ENCODE results near the gene PJA1. TPM values are rescaled to one million over a fixed set of nuclear protein-coding genes. Genes with fewer than 3 reads are reported as not detected.

PJA1 gene
- total RNA-seq, 2 donors from 2014 or later = 32.0 to 32.6 TPM

- WGBS, 2 experiments (ENCODE audit: insufficient coverage in 1 of 2, insufficient read length in 1 of 2) = 86 to 100% methylated on average over 2 to 5 of the region's 6 CpGs
- DNase-seq = peak; percentile 35
- H3K27ac ChIP-seq (ENCODE audit: low read depth, low read length) = peak overlapping the region; percentile 57
- Mint-ChIP-seq H3K27ac (no peak overlapping the region), H3K36me3 (ENCODE audit: low read depth) (no peaks in the 10 kb centered on the region), H3K9me3 (peaks cover 43% of the 10 kb centered on the region), H3K27me3 (ENCODE audit: insufficient read depth) (no peaks in the 10 kb centered on the region), H3K4me3 (no peak overlapping the region), H3K4me1 (peaks cover 33% of the 10 kb centered on the region)
- no peaks in the 10 kb centered on the region for H3K9me3 ChIP-seq (ENCODE audit: control insufficient read depth, low read length)
- TF ChIP-seq CTCF (conservative IDR thresholded peaks at IDR 0.05) = no peak
- H3K27me3 ChIP-seq (ENCODE audit: control insufficient read depth, insufficient read depth, low read length, poor library complexity, severe bottlenecking) = no peaks in the 10 kb centered on the region
- no peak overlapping the region for H3K4me3 ChIP-seq (ENCODE audit: low read length)
- no peaks in the 10 kb centered on the region for H3K4me1 ChIP-seq (ENCODE audit: control insufficient read depth, insufficient read depth, low read length)
- H3K9ac ChIP-seq (ENCODE audit: extremely low read depth, low read length, poor library complexity, severe bottlenecking) = no peak overlapping the region
- no peaks in the 10 kb centered on the region for H3K36me3 ChIP-seq (ENCODE audit: control insufficient read depth, insufficient read depth, low read length)
These were observed 11.2 kb downstream of the PJA1 start for GRCh38 chrX:69154051-69154450.

- Histone ChIP-seq H3K4me3 (ENCODE audit: low read length) (no peak overlapping the region), H3K27ac (ENCODE audit: low read depth, low read length) (peak overlapping the region; percentile 81), H3K36me3 (ENCODE audit: control insufficient read depth, insufficient read depth, low read length) (no peaks in the 10 kb centered on the region), H3K27me3 (ENCODE audit: control insufficient read depth, insufficient read depth, low read length, poor library complexity, severe bottlenecking) (no peaks in the 10 kb centered on the region), H3K9ac (ENCODE audit: extremely low read depth, low read length, poor library complexity, severe bottlenecking) (no peak overlapping the region), H3K4me1 (ENCODE audit: control insufficient read depth, insufficient read depth, low read length) (no peaks in the 10 kb centered on the region), H3K9me3 (ENCODE audit: control insufficient read depth, low read length) (no peaks in the 10 kb centered on the region)
- WGBS, 2 experiments (ENCODE audit: insufficient coverage in 1 of 2, insufficient read length in 1 of 2) = 0 to 72% methylated on average over 1 to 8 of the region's 8 CpGs
- peak; percentile 91 for DNase-seq
- Mint-ChIP-seq H3K27ac (peak overlapping the region; percentile 82), H3K27me3 (ENCODE audit: insufficient read depth) (no peaks in the 10 kb centered on the region), H3K36me3 (ENCODE audit: low read depth) (no peaks in the 10 kb centered on the region), H3K4me1 (peaks cover 33% of the 10 kb centered on the region), H3K9me3 (peaks cover 43% of the 10 kb centered on the region), H3K4me3 (no peak overlapping the region)
- no peak for TF ChIP-seq CTCF (conservative IDR thresholded peaks at IDR 0.05)
These were observed 12.1 kb downstream of the PJA1 start for GRCh38 chrX:69153060-69153730.

- H3K4me1 Mint-ChIP-seq = peaks cover 33% of the 10 kb centered on the region
These were observed 12.8 kb downstream of the PJA1 start for GRCh38 chrX:69152417-69152841.

More at GRCh38 chrX:69152417-69152841, 12.8 kb downstream of the PJA1 start:
- H3K27me3 Mint-ChIP-seq (ENCODE audit: insufficient read depth) = no peaks in the 10 kb centered on the region
- H3K4me3 Mint-ChIP-seq = no peak overlapping the region
- 95 to 100% methylated on average over 1 of the region's 1 CpG for WGBS, 2 experiments (ENCODE audit: insufficient coverage in 1 of 2, insufficient read length in 1 of 2)
- Histone ChIP-seq H3K4me3 (ENCODE audit: low read length) (no peak overlapping the region), H3K9ac (ENCODE audit: extremely low read depth, low read length, poor library complexity, severe bottlenecking) (no peak overlapping the region), H3K27me3 (ENCODE audit: control insufficient read depth, insufficient read depth, low read length, poor library complexity, severe bottlenecking) (no peaks in the 10 kb centered on the region), H3K36me3 (ENCODE audit: control insufficient read depth, insufficient read depth, low read length) (no peaks in the 10 kb centered on the region), H3K4me1 (ENCODE audit: control insufficient read depth, insufficient read depth, low read length) (no peaks in the 10 kb centered on the region), H3K9me3 (ENCODE audit: control insufficient read depth, low read length) (no peaks in the 10 kb centered on the region), H3K27ac (ENCODE audit: low read depth, low read length) (no peak overlapping the region)
- TF ChIP-seq CTCF (conservative IDR thresholded peaks at IDR 0.05) = no peak
- peaks cover 41% of the 10 kb centered on the region for H3K9me3 Mint-ChIP-seq
- peak; percentile 38 for DNase-seq
- H3K27ac Mint-ChIP-seq = no peak overlapping the region
- no peaks in the 10 kb centered on the region for H3K36me3 Mint-ChIP-seq (ENCODE audit: low read depth)

All from endodermal cell (in vitro differentiated cells).